Ovary (tissue), 9 donors: ENCODE results near the gene KRT31. TPM values are rescaled to one million over a fixed set of nuclear protein-coding genes. Genes with fewer than 3 reads are reported as not detected.
"Not testable (repeated sequence)": the region's sequence is repeated elsewhere in the genome, so short reads cannot be mapped to it uniquely, and the experiment has no call there.

Source experiments
- DNase-seq, 5 donors: peaks; one replicate each; pipeline ENCODE4 v3.0.0-alpha.2; 2019 to 2020
- H3K27ac ChIP-seq, 2 donors: fragments of 200-600 bp; one replicate each; pipeline versions ENCODE4 v1.5.1 to v1.8.0; 2019 to 2022
- H3K27me3 ChIP-seq: fragments of 200-600 bp; one replicate; pipeline ENCODE4 v1.8.0; 2022
- H3K36me3 ChIP-seq: fragments of 200-600 bp; sonication (generic); one replicate; pipeline ENCODE4 v1.5.1; 2019
- H3K4me1 ChIP-seq: one replicate; pipeline ENCODE4 v1.8.1; 2013; ENCODE audit warnings: mild to moderate bottlenecking, moderate library complexity; ENCODE audit not compliant: insufficient read depth
- H3K4me3 ChIP-seq: fragments of 200-600 bp; sonication (generic); one replicate; pipeline ENCODE4 v1.5.1; 2017
- H3K9me3 ChIP-seq, 2 donors: fragments of 200-600 bp in 1 of 2; sonication (generic) in 1 of 2; one replicate each; pipeline versions ENCODE4 v1.5.1 to v1.8.1; 2013 to 2019; ENCODE audit warnings: mild to moderate bottlenecking in 1 of 2, moderate library complexity in 1 of 2
- CTCF ChIP-seq, 3 donors: fragments of 450-650 bp in 2 of 3; fragments of 200-600 bp in 1 of 3; IDR thresholded peaks; one replicate each; pipeline versions ENCODE4 v1.5.1 to v1.8.0; 2016 to 2022; ENCODE audit warnings: antibody characterized with exemption in 3 of 3, mild to moderate bottlenecking in 1 of 3
- EP300 ChIP-seq: sonication (generic); formaldehyde crosslinking; IDR thresholded peaks from one replicate; pipeline ENCODE4 v1.6.1; 2017; ENCODE audit warnings: antibody characterized with exemption
- POLR2A ChIP-seq: fragments of 450-650 bp; IDR thresholded peaks from one replicate; pipeline ENCODE4 v1.6.1; 2017; ENCODE audit warnings: antibody characterized with exemption, mild to moderate bottlenecking, moderate library complexity
- WGBS, 3 donors: extraction: QIAGEN DNeasy Blood & Tissue Kit in 1 of 3; methylation state at CpG; one replicate each; pipeline versions ENCODE4 v1.1.5 to v1.1.7; 2013 to 2017; 5-methylcytosine and 5-hydroxymethylcytosine counted together
- intact Hi-C, 4 donors: fragments of 100-400 bp; cut with DNase I; formaldehyde crosslinking; loops; one replicate each; pipeline versions ENCODE4 v1.11.0 to v1.15.1; 2022 to 2023
- polyA plus RNA-seq, 2 donors: library from polyadenylated mRNA; stranded (reverse); fragments of 200-250 nt in 1 of 2; fragments of 350-450 nt in 1 of 2; fragmentation: Illumina TruSeq in 1 of 2; extraction: RNeasy Lipid Tissue Mini Kit (QIAGEN cat#74804) in 1 of 2; gene quantifications; one replicate each; pipeline ENCODE4 v1.2.3, GENCODE V29; 2013 to 2014
- total RNA-seq, 7 donors: library from RNA; depleted of rRNA in 2 of 7; stranded (reverse); fragments of >200 nt in 2 of 7; fragmentation: NEBNext Ultra II Directional in 3 of 7; extraction: Animal tissue kit (Norgen Biotek cat#: 25700) in 3 of 7; gene quantifications; one replicate each; pipeline versions ENCODE4 v1.1.0 to v1.2.4, GENCODE V29; 2016 to 2023
- donor health status: DM: no; HTN: no; CAD: no; lungs with moderate emphysema.
- donor health status: DM: no; HTN: no; CAD: no.
- donor health status: Bipolar disorder and iron deficiency.
- donor health status: DM: yes; HTN: yes; CAD: no.
- donor health status: DM: no; HTN: no; CAD: no.
- donor health status: DM: yes; HTN: yes; CAD: no.

The KRT31 gene
- total and polyA plus RNA-seq, 9 donors, result not detected

GRCh38 chr17:41386227-41386626, 11.2 kb downstream of the KRT31 start:
- no peak for DNase-seq
- Histone ChIP-seq H3K9me3 (no peaks in the 10 kb centered on the region), H3K36me3 (no peaks in the 10 kb centered on the region), H3K4me1 (no peaks in the 10 kb centered on the region), H3K27me3 (no peaks in the 10 kb centered on the region), H3K4me3 (no peak overlapping the region), H3K27ac (no peak overlapping the region)
- TF ChIP-seq CTCF (IDR thresholded peaks at IDR 0.05) (no peak), EP300 (no peak), POLR2A (no peak)
- WGBS, 3 donors, result 93 to 97% (median 95%) methylated on average over 1 of the region's 1 CpG
- intact Hi-C loops, result no loop called here

DNA sequence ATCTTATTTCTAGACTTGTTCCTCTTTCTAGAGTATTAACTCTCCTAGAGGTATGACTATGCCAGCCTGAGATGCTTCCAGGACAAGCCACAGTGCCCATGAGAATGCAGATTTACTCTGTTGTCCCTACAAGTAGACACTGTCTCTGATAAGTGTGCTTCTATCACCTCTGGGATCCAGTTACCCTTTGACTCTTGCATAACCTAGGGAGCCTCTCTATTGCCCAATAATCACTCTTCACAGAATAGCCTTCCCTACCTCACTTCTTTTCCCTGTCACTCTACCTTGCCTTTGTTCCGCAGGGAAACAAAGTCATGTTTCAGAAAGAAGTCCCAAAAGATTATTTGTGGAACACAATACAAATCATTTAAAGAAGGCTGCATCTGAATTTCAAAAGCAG, 13.7 kb downstream of the KRT31 start:
- no peak overlapping the region for H3K27ac ChIP-seq
- no peaks in the 10 kb centered on the region for H3K9me3 ChIP-seq
- no peaks in the 10 kb centered on the region for H3K4me1 ChIP-seq
- no peaks in the 10 kb centered on the region for H3K36me3 ChIP-seq
- TF ChIP-seq EP300, result no peak
- TF ChIP-seq POLR2A, result no peak
- TF ChIP-seq CTCF (IDR thresholded peaks at IDR 0.05), result no peak
- no peak for DNase-seq
- WGBS, 3 donors, result 93 to 98% (median 97%) methylated on average over 1 of the region's 1 CpG
- H3K4me3 ChIP-seq, result no peak overlapping the region
- no peaks in the 10 kb centered on the region for H3K27me3 ChIP-seq
- intact Hi-C loops, result no loop called here

- Histone ChIP-seq H3K4me3 (no peak overlapping the region), H3K36me3 (no peaks in the 10 kb centered on the region), H3K9me3 (no peaks in the 10 kb centered on the region), H3K4me1 (peaks cover 3% of the 10 kb centered on the region), H3K27ac (no peak overlapping the region), H3K27me3 (no peaks in the 10 kb centered on the region)
- 75 to 100% (median 96%) methylated on average over 1 of the region's 1 CpG for WGBS, 3 donors
- no peak for DNase-seq
- no peak for TF ChIP-seq CTCF (IDR thresholded peaks at IDR 0.05)
- TF ChIP-seq EP300, result no peak
- TF ChIP-seq POLR2A, result no peak
- intact Hi-C loops, result no loop called here
These were observed 15.0 kb downstream of the KRT31 start for GRCh38 chr17:41382394-41382793.

DNA sequence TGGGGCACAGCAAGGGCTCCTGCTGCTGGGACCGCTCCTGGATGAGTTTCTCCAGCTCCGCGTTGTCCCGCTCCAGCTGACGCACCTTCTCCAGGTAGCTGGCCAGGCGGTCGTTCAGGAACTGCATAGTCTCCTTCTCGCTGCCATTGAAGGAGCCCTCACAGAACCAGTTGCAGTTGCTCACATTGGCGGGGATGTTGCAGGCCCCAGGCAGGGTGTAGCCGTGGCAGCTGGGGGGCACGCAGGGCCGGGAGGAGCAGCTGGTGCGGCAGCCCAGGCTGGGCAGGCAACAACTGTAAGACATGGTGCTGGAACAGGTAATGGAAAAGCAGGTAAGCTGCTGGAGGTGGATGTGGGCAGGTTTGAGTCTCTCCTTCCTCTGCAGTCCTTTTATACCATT, 15.5 kb downstream of the KRT31 start, which contains the start of gene KRT34:
KRT34 (minus strand) TSS at position 364 of the 400 bp plus-strand sequence; CDS start at position 304, 60 bp downstream.
- DNase-seq, H3K4me3 ChIP-seq, H3K9me3 ChIP-seq, H3K36me3 ChIP-seq, H3K27me3 ChIP-seq, H3K4me1 ChIP-seq, intact Hi-C loops, H3K27ac ChIP-seq: not testable (repeated sequence)
- 93 to 96% (median 96%) methylated on average over 13 of the region's 13 CpGs for whole genome bisulfite sequencing, 3 donors

- H3K27me3 ChIP-seq, H3K4me1 ChIP-seq, H3K9me3 ChIP-seq, DNase-seq, intact Hi-C loops, H3K4me3 ChIP-seq, H3K36me3 ChIP-seq, H3K27ac ChIP-seq: not testable (repeated sequence)
- WGBS, 3 donors, result 94 to 98% (median 97%) methylated on average over 7 of the region's 7 CpGs
These were observed 17.3 kb downstream of the KRT31 start for GRCh38 chr17:41380091-41380490.

GRCh38 chr17:41377546-41377945, 19.9 kb downstream of the KRT31 start:
- H3K9me3 ChIP-seq, result no peaks in the 10 kb centered on the region
- no peak overlapping the region for H3K27ac ChIP-seq
- H3K4me3 ChIP-seq, result no peak overlapping the region
- WGBS, 3 donors, result 0 to 3% (median 2%) methylated on average over 2 of the region's 2 CpGs
- no peaks in the 10 kb centered on the region for H3K36me3 ChIP-seq
- no peak for DNase-seq
- no peaks in the 10 kb centered on the region for H3K27me3 ChIP-seq
- TF ChIP-seq CTCF (IDR thresholded peaks at IDR 0.05), result no peak
- no peak for TF ChIP-seq EP300
- no peak for TF ChIP-seq POLR2A
- intact Hi-C loops, result no loop called here
- peaks cover 7% of the 10 kb centered on the region for H3K4me1 ChIP-seq
